Measurements from ENCODE around the gene SCT. TPM values are rescaled to one million over a fixed set of nuclear protein-coding genes. Genes with fewer than 3 reads are reported as not detected.

Gene SCT
- total RNA-seq, 1 experiment from 2014 or later: not detected

DNA sequence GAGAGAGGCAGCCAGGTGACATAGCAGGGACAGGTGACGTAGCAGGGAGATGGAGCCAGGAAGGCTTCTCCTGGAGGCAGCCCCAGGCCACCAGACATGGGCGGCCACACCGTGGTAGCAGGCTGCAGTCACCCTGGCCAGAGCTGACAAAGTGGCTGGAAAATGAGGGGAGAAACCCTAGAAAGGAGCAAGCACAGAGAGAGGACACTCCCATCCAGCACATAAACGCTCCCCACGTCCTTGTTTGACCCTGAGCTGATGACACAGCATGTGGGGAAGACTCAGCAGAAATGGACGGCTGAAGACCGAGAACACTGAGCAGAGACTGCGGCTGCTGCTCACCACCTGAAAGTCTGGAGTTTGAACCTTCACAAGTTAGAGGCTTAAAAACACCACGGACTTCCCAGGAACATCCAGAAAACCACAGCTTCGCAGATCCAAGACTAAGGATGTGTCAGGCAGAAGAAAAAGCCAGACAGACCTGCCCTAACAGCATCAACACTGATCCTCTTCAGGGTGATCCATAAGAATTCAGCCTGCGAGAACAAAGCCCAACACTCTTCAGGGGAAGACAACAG, 38.8 kb upstream of the SCT start:
- H3K4me1 ChIP-seq: no peaks in the 10 kb centered on the region
- no peak for DNase-seq
- no peak overlapping the region for H3K27ac Mint-ChIP-seq (ENCODE audit: unreplicated experiment)
- CTCF ChIA-PET: no interaction called here
- no peaks in the 10 kb centered on the region for H3K4me1 Mint-ChIP-seq (ENCODE audit: low read depth, unreplicated experiment)
- H3K4me3 ChIP-seq (ENCODE audit: low read depth, low read length): no peak overlapping the region
- H3K36me3 ChIP-seq (ENCODE audit: control insufficient read depth, insufficient read depth, low read length): peaks cover 2% of the 10 kb centered on the region
- POLR2A ChIA-PET: interaction anchor here (1.0 kb wide), 1 partner anchor 31 kb away, joined by 7 read pairs; no protein-coding TSS in a partner anchor
- H3K27me3 ChIP-seq (replicated peaks; ENCODE audit: control insufficient read depth, insufficient read depth, low read length): no peaks in the 10 kb centered on the region
- peaks cover 72% of the 10 kb centered on the region for H3K36me3 Mint-ChIP-seq (ENCODE audit: insufficient read depth, unreplicated experiment)
- BruUV-seq (replicated peaks): no TSS peak
- no peaks in the 10 kb centered on the region for H3K27me3 Mint-ChIP-seq (ENCODE audit: insufficient read depth, unreplicated experiment)
- intact Hi-C loops (cut with micrococcal nuclease; ENCODE audit: unreplicated experiment): no loop called here
- H3K9me3 Mint-ChIP-seq (ENCODE audit: unreplicated experiment): no peaks in the 10 kb centered on the region
- no peak overlapping the region for H3K4me3 Mint-ChIP-seq (ENCODE audit: unreplicated experiment)
- TF ChIP-seq, protein P1, sequence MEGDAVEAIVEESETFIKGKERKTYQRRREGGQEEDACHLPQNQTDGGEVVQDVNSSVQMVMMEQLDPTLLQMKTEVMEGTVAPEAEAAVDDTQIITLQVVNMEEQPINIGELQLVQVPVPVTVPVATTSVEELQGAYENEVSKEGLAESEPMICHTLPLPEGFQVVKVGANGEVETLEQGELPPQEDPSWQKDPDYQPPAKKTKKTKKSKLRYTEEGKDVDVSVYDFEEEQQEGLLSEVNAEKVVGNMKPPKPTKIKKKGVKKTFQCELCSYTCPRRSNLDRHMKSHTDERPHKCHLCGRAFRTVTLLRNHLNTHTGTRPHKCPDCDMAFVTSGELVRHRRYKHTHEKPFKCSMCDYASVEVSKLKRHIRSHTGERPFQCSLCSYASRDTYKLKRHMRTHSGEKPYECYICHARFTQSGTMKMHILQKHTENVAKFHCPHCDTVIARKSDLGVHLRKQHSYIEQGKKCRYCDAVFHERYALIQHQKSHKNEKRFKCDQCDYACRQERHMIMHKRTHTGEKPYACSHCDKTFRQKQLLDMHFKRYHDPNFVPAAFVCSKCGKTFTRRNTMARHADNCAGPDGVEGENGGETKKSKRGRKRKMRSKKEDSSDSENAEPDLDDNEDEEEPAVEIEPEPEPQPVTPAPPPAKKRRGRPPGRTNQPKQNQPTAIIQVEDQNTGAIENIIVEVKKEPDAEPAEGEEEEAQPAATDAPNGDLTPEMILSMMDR (IDR thresholded peaks at IDR 0.05; ENCODE audit: insufficient read depth in 1 of 2, low read depth in 1 of 2, low read length in 1 of 2, severe bottlenecking in 1 of 2, unreplicated experiment in 1 of 2): no peak
- no peaks in the 10 kb centered on the region for H3K9me3 ChIP-seq

DNA sequence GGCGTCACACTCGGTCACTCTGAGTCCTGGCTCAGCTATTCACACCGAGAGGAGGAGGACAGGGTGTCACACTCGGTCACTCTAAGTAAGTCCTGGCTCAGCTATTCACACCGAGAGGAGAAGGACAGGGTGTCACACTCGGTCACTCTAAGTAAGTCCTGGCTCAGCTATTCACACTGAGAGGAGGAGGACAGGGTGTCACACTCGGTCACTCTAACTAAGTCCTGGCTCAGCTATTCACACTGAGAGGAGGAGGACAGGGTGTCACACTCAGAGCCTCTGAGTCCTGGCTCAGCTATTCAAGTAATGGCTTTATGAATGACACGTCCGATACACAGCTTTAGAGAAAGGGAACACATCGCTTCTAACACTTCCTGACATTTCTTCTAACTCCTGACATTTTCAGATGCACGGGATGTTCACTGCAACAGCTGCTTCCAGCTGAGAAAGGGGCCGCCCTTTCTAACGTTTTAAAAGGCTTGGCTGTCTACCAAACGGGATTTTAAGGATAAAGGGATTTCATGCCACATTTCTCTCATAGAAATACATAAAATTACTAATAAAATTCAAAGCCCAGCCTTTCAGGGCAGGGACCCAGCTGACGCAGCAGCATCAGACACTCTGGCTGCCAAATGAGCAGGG, 38.2 kb upstream of the SCT start:
- no peaks in the 10 kb centered on the region for H3K9me3 Mint-ChIP-seq (ENCODE audit: unreplicated experiment)
- peaks cover 2% of the 10 kb centered on the region for H3K36me3 ChIP-seq (ENCODE audit: control insufficient read depth, insufficient read depth, low read length)
- H3K4me3 Mint-ChIP-seq (ENCODE audit: unreplicated experiment): no peak overlapping the region
- no TSS peak for BruUV-seq (replicated peaks)
- CTCF ChIA-PET: no interaction called here
- intact Hi-C loops (cut with micrococcal nuclease; ENCODE audit: unreplicated experiment): no loop called here
- POLR2A ChIA-PET: no interaction called here
- H3K27ac Mint-ChIP-seq (ENCODE audit: unreplicated experiment): no peak overlapping the region
- TF ChIP-seq, protein P1 (IDR thresholded peaks at IDR 0.05; ENCODE audit: insufficient read depth in 1 of 2, low read depth in 1 of 2, low read length in 1 of 2, severe bottlenecking in 1 of 2, unreplicated experiment in 1 of 2): no peak
- H3K36me3 Mint-ChIP-seq (ENCODE audit: insufficient read depth, unreplicated experiment): peaks cover 75% of the 10 kb centered on the region
- no peaks in the 10 kb centered on the region for H3K4me1 ChIP-seq
- no peaks in the 10 kb centered on the region for H3K4me1 Mint-ChIP-seq (ENCODE audit: low read depth, unreplicated experiment)
- no peaks in the 10 kb centered on the region for H3K27me3 Mint-ChIP-seq (ENCODE audit: insufficient read depth, unreplicated experiment)
- no peak for DNase-seq
- H3K9me3 ChIP-seq: no peaks in the 10 kb centered on the region
- H3K4me3 ChIP-seq (ENCODE audit: low read depth, low read length): no peak overlapping the region
- H3K27me3 ChIP-seq (replicated peaks; ENCODE audit: control insufficient read depth, insufficient read depth, low read length): no peaks in the 10 kb centered on the region

DNA sequence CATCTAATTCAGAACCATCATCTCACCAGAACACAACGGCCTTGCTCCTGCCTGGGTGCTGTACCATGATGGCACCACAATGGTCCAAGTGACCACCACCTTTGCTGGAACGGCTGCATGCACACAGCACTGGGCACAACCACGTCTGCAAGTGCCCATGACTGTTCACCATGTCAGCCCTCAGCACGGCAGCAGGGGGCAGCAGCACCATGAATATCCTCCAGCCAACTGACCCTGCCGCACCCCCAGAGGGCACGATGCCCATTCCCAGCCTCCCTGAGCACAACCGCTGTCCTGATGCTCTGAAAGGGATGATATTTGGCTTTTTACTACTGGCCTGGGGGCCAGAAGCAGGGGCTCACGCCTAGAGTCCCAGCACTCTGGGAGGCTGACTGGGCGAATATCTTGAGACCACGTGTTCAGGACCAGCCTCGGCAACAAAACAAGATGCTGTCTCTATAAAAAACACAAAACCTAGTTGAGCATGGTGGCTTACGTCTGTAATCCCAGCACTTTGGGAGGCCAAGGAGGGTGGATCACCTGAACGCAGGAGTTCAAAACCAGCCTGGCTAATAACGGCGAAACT, 35.8 kb upstream of the SCT start:
- no peaks in the 10 kb centered on the region for H3K4me1 Mint-ChIP-seq (ENCODE audit: low read depth, unreplicated experiment)
- no peaks in the 10 kb centered on the region for H3K9me3 ChIP-seq
- intact Hi-C loops (cut with micrococcal nuclease; ENCODE audit: unreplicated experiment): loop anchor here (1.0 kb wide), 1 partner anchor 61 kb away; no protein-coding TSS in a partner anchor
- H3K36me3 ChIP-seq (ENCODE audit: control insufficient read depth, insufficient read depth, low read length): peaks cover 2% of the 10 kb centered on the region
- no peak overlapping the region for H3K4me3 Mint-ChIP-seq (ENCODE audit: unreplicated experiment)
- no peaks in the 10 kb centered on the region for H3K9me3 Mint-ChIP-seq (ENCODE audit: unreplicated experiment)
- POLR2A ChIA-PET: no interaction called here
- TF ChIP-seq, protein P1 (IDR thresholded peaks at IDR 0.05; ENCODE audit: insufficient read depth in 1 of 2, low read depth in 1 of 2, low read length in 1 of 2, severe bottlenecking in 1 of 2, unreplicated experiment in 1 of 2): peak; percentile 72 to 78
- H3K4me1 ChIP-seq: no peaks in the 10 kb centered on the region
- H3K27me3 ChIP-seq (replicated peaks; ENCODE audit: control insufficient read depth, insufficient read depth, low read length): no peaks in the 10 kb centered on the region
- peaks cover 67% of the 10 kb centered on the region for H3K36me3 Mint-ChIP-seq (ENCODE audit: insufficient read depth, unreplicated experiment)
- no peak overlapping the region for H3K27ac Mint-ChIP-seq (ENCODE audit: unreplicated experiment)
- DNase-seq: peak in 1 of 2 experiments; percentile 65
- H3K4me3 ChIP-seq (ENCODE audit: low read depth, low read length): no peak overlapping the region
- no peaks in the 10 kb centered on the region for H3K27me3 Mint-ChIP-seq (ENCODE audit: insufficient read depth, unreplicated experiment)
- BruUV-seq (replicated peaks): no TSS peak
- CTCF ChIA-PET: no interaction called here
